Small intestine (tissue), 7 donors: ENCODE data around the gene SPTSSA. TPM values are rescaled to one million over a fixed set of nuclear protein-coding genes. Genes with fewer than 3 reads are reported as not detected.
"Not testable (repeated sequence)": the region's sequence is repeated elsewhere in the genome, so short reads cannot be mapped to it uniquely, and the experiment has no call there.

Experiments used
- DNase-seq, 2 donors: peaks; one replicate each; pipeline versions ENCODE4 v3.0.0 to v3.0.0-alpha.2; 2013
- FAIRE-seq: peaks from 2 replicates; lab custom pipeline; 2012; peaks lifted over from hg19 to GRCh38; lab: Jason Lieb, UNC
- H3K27ac ChIP-seq, 3 donors: one replicate each; pipeline ENCODE4 v1.5.1; 2013; ENCODE audit warnings: low read length in 2 of 3, mild to moderate bottlenecking in 2 of 3, control low read depth in 1 of 3, inconsistent platforms in 1 of 3, low read depth in 1 of 3, moderate library complexity in 1 of 3
- H3K27me3 ChIP-seq, 3 donors: one replicate each; pipeline ENCODE4 v1.6.1; 2013; ENCODE audit warnings: low read length in 3 of 3, inconsistent platforms in 1 of 3; ENCODE audit not compliant: control insufficient read depth in 3 of 3, insufficient read depth in 3 of 3
- H3K36me3 ChIP-seq, 3 donors: one replicate each; pipeline ENCODE4 v1.6.1; 2013; ENCODE audit warnings: low read length in 3 of 3, inconsistent platforms in 1 of 3, low read depth in 1 of 3, mild to moderate bottlenecking in 1 of 3, moderate library complexity in 1 of 3; ENCODE audit not compliant: control insufficient read depth in 3 of 3, insufficient read depth in 2 of 3
- H3K4me1 ChIP-seq, 3 donors: one replicate each; pipeline ENCODE4 v1.6.1; 2013; ENCODE audit warnings: low read length in 2 of 3, inconsistent platforms in 1 of 3, low read depth in 1 of 3, mild to moderate bottlenecking in 1 of 3, moderate library complexity in 1 of 3; ENCODE audit not compliant: control insufficient read depth in 3 of 3, insufficient read depth in 2 of 3
- H3K4me3 ChIP-seq, 3 donors: one replicate each; pipeline ENCODE4 v1.5.1; 2013; ENCODE audit warnings: low read length in 3 of 3, control low read depth in 1 of 3, inconsistent platforms in 1 of 3, low read depth in 1 of 3, mild to moderate bottlenecking in 1 of 3, moderate library complexity in 1 of 3
- H3K9me3 ChIP-seq, 2 donors: one replicate each; pipeline ENCODE4 v1.6.1; 2013; ENCODE audit warnings: low read depth in 1 of 2, low read length in 1 of 2; ENCODE audit not compliant: control insufficient read depth in 2 of 2, insufficient read depth in 1 of 2
- WGBS, 3 donors: extraction: QIAGEN DNeasy Blood & Tissue Kit; methylation state at CpG; one replicate each; pipeline ENCODE4 v1.1.7; 2013; 5-methylcytosine and 5-hydroxymethylcytosine counted together
- polyA plus RNA-seq, 4 donors: library from polyadenylated mRNA; stranded (reverse) in 3 of 4; unstranded in 1 of 4; fragments of 200-250 nt in 3 of 4; fragments of 120-200 nt in 1 of 4; gene quantifications; one replicate each; pipeline versions ENCODE4 v1.2.1 to v1.2.3, GENCODE V29; 2013
- donor health status: healthy with polysubstance abuse.
- donor health status: control.
- donor health status: control.
- donor health status: Bipolar disorder and iron deficiency.
- donor health status: healthy.

SPTSSA gene
- polyA plus RNA-seq, 4 donors: 30.5 to 40.8 (median 36.7) TPM

- FAIRE-seq (no peak), DNase-seq (no peak)
- WGBS, 3 donors: 89 to 95% (median 94%) methylated on average over 4 of the region's 4 CpGs
Observed at GRCh38 chr14:34479694-34480093, 17.7 kb upstream of the SPTSSA start.

GRCh38 chr14:34478261-34478660, 16.2 kb upstream of the SPTSSA start:
- no peaks in the 10 kb centered on the region for H3K36me3 ChIP-seq
- H3K9me3 ChIP-seq: no peaks in the 10 kb centered on the region
- FAIRE-seq (no peak), DNase-seq (no peak)
- no peaks in the 10 kb centered on the region for H3K4me1 ChIP-seq
- WGBS, 3 donors: 92 to 100% (median 100%) methylated on average over 1 of the region's 1 CpG
- H3K27me3 ChIP-seq: no peaks in the 10 kb centered on the region
- H3K27ac ChIP-seq: no peak overlapping the region
- H3K4me3 ChIP-seq: no peak overlapping the region

More at GRCh38 chr14:34479694-34480093, 17.7 kb upstream of the SPTSSA start:
- Histone ChIP-seq H3K4me1 (no peaks in the 10 kb centered on the region), H3K4me3 (no peak overlapping the region), H3K9me3 (no peaks in the 10 kb centered on the region), H3K36me3 (no peaks in the 10 kb centered on the region), H3K27me3 (no peaks in the 10 kb centered on the region), H3K27ac (no peak overlapping the region)

- 96 to 97% (median 96%) methylated on average over 26 to 31 of the region's 31 CpGs for WGBS, 3 donors
Observed at GRCh38 chr14:34476036-34476435, 14.0 kb upstream of the SPTSSA start.

DNA sequence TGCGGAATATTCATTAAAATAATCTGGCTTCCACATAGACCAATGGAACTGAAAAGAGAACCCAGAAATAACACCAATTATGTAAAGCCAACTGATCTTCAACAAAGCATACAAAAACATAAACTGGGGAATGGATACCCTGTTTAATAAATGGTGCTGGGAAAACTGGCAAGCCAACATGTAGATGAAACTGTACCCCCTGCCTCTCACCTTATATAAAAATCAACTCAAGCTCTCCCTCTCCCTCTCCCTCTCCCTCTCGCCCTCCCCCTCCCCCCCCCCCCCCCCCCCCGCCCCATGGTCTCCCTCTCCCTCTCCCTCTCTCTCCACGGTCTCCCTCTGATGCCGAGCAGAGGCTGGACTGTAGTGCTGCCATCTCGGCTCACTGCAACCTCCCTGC, 13.1 kb upstream of the SPTSSA start:
- 86 to 100% (median 93%) methylated on average over 2 to 4 of the region's 6 CpGs for WGBS, 3 donors
- no peak for FAIRE-seq
- Histone ChIP-seq H3K4me1 (no peaks in the 10 kb centered on the region), H3K36me3 (no peaks in the 10 kb centered on the region), H3K27me3 (no peaks in the 10 kb centered on the region), H3K27ac (no peak overlapping the region), H3K4me3 (no peak overlapping the region), H3K9me3 (no peaks in the 10 kb centered on the region)
- DNase-seq: no peak

More at GRCh38 chr14:34476036-34476435, 14.0 kb upstream of the SPTSSA start:
- not testable (repeated sequence) for H3K27ac ChIP-seq, H3K4me3 ChIP-seq, H3K4me1 ChIP-seq, DNase-seq, H3K27me3 ChIP-seq, H3K36me3 ChIP-seq, H3K9me3 ChIP-seq, FAIRE-seq

GRCh38 chr14:34474187-34474679, 12.2 kb upstream of the SPTSSA start:
- H3K36me3 ChIP-seq: no peaks in the 10 kb centered on the region
- DNase-seq: no peak
- H3K27me3 ChIP-seq: no peaks in the 10 kb centered on the region
- no peak overlapping the region for H3K4me3 ChIP-seq
- H3K9me3 ChIP-seq: no peaks in the 10 kb centered on the region
- no peak overlapping the region for H3K27ac ChIP-seq
- no peaks in the 10 kb centered on the region for H3K4me1 ChIP-seq
- WGBS, 3 donors: 83 to 89% (median 87%) methylated on average over 2 of the region's 2 CpGs
- FAIRE-seq: no peak

DNA sequence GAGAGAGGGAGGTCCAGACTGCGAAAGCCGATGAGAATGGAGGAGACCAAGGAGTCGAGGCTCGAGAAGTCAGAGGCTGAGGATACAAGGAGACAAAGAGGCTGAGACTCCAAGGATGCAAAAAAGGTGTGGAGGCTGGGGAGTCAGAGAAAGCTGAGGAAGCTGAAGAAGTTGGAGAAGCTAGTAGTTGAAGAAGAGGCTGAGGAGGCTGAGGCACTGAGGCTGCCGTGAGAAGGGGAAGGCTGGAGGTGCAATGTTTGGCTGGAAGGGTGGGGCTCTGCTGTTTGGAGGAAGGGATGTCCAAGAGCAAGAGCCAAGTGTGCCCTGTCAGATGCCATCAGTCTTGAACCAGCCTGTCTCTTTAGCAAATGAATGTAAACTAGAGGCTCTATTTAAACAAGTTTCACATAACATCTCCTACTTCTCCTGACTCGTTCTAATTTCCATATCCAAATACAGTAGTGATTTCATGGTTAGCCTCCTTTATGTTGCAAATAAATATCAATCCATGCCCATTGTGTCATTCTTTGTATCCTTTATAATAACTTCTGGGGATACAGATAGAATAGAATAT, 10.8 kb upstream of the SPTSSA start:
- Histone ChIP-seq H3K27me3 (no peaks in the 10 kb centered on the region), H3K27ac (no peak overlapping the region), H3K4me1 (peaks cover 0 to 6% (median 0%) of the 10 kb centered on the region in 3 donors), H3K9me3 (no peaks in the 10 kb centered on the region), H3K4me3 (no peak overlapping the region), H3K36me3 (no peaks in the 10 kb centered on the region)
- DNase-seq: no peak
- no peak for FAIRE-seq
- 78 to 89% (median 87%) methylated on average over 6 of the region's 6 CpGs for WGBS, 3 donors

DNA sequence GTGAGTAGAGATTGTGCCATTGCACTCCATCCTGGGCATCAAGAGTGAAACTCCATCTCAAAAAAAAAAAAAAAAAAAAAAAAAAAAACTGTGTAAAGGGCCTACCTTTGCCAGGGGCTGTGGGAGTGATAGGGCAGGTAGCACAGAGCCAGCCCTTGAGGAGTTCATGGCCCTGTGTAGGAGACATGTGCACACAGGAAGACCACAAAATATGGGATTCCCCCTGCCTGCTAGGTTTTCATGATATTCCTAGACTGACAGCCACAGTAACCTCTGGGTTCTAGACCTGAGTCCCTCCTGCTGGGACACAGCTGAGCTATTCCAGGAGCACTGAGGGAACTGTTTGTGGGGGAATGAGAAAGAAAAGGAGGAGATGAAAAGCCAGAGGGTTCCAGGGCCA, 8.3 kb upstream of the SPTSSA start:
- Histone ChIP-seq H3K4me3 (no peak overlapping the region), H3K27ac (no peak overlapping the region), H3K9me3 (no peaks in the 10 kb centered on the region), H3K36me3 (no peaks in the 10 kb centered on the region), H3K27me3 (no peaks in the 10 kb centered on the region), H3K4me1 (peaks cover 0 to 15% (median 0%) of the 10 kb centered on the region in 3 donors)
- no peak for DNase-seq
- FAIRE-seq: no peak

DNA sequence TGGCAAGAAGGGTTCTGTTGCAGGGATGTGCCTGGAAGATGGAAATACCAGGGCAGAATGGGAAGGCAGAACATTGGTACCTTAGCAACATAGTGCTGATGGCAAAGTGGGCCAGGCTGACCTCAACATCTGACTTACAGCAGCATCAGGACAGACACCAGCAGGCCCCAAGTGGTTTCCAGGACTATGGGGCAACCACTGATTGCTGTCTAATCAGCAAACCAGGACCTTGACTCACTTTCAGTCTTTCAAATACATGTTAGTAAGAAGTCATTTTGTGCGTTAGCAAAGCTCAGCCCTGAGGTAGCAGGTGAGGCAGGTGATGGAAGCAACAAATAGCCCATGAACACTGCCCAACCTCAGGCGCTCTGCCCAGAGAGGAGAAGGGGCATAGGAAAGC, 4.7 kb upstream of the SPTSSA start:
- Histone ChIP-seq H3K36me3 (no peaks in the 10 kb centered on the region), H3K4me1 (peaks cover 0 to 24% (median 0%) of the 10 kb centered on the region in 3 donors), H3K27ac (no peak overlapping the region), H3K4me3 (no peak overlapping the region), H3K9me3 (no peaks in the 10 kb centered on the region), H3K27me3 (no peaks in the 10 kb centered on the region)
- DNase-seq (no peak), FAIRE-seq (no peak)
- 87 to 95% (median 93%) methylated on average over 2 of the region's 2 CpGs for WGBS, 3 donors
